Measurements from ENCODE around the gene VPS13C.

GRCh38 chr15:62104401-62104800 lies 44.2 kb upstream of the VPS13C start:
- TF ChIP-seq, protein P1, sequence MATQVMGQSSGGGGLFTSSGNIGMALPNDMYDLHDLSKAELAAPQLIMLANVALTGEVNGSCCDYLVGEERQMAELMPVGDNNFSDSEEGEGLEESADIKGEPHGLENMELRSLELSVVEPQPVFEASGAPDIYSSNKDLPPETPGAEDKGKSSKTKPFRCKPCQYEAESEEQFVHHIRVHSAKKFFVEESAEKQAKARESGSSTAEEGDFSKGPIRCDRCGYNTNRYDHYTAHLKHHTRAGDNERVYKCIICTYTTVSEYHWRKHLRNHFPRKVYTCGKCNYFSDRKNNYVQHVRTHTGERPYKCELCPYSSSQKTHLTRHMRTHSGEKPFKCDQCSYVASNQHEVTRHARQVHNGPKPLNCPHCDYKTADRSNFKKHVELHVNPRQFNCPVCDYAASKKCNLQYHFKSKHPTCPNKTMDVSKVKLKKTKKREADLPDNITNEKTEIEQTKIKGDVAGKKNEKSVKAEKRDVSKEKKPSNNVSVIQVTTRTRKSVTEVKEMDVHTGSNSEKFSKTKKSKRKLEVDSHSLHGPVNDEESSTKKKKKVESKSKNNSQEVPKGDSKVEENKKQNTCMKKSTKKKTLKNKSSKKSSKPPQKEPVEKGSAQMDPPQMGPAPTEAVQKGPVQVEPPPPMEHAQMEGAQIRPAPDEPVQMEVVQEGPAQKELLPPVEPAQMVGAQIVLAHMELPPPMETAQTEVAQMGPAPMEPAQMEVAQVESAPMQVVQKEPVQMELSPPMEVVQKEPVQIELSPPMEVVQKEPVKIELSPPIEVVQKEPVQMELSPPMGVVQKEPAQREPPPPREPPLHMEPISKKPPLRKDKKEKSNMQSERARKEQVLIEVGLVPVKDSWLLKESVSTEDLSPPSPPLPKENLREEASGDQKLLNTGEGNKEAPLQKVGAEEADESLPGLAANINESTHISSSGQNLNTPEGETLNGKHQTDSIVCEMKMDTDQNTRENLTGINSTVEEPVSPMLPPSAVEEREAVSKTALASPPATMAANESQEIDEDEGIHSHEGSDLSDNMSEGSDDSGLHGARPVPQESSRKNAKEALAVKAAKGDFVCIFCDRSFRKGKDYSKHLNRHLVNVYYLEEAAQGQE (IDR thresholded peaks at IDR 0.05) = no peak
- TF ChIP-seq, protein P2, sequence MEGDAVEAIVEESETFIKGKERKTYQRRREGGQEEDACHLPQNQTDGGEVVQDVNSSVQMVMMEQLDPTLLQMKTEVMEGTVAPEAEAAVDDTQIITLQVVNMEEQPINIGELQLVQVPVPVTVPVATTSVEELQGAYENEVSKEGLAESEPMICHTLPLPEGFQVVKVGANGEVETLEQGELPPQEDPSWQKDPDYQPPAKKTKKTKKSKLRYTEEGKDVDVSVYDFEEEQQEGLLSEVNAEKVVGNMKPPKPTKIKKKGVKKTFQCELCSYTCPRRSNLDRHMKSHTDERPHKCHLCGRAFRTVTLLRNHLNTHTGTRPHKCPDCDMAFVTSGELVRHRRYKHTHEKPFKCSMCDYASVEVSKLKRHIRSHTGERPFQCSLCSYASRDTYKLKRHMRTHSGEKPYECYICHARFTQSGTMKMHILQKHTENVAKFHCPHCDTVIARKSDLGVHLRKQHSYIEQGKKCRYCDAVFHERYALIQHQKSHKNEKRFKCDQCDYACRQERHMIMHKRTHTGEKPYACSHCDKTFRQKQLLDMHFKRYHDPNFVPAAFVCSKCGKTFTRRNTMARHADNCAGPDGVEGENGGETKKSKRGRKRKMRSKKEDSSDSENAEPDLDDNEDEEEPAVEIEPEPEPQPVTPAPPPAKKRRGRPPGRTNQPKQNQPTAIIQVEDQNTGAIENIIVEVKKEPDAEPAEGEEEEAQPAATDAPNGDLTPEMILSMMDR (IDR thresholded peaks at IDR 0.05) = no peak
- no peak for TF ChIP-seq POLR2A (IDR thresholded peaks at IDR 0.05; ENCODE audit: low read length)
- TF ChIP-seq RAD21 (conservative IDR thresholded peaks at IDR 0.05 in 1 of 2, IDR thresholded peaks at IDR 0.05 in 1 of 2) = no peak
- TF ChIP-seq ZNF302 (CRISPR knock-in tag; IDR thresholded peaks at IDR 0.05) = no peak
- no peak for TF ChIP-seq RFX5 (IDR thresholded peaks at IDR 0.05)
- no peak for TF ChIP-seq MYC (IDR thresholded peaks at IDR 0.05; ENCODE audit: borderline replicate concordance, low read length)
- no peak for TF ChIP-seq ESRRA (IDR thresholded peaks at IDR 0.05; ENCODE audit: borderline replicate concordance, low read length)
- TF ChIP-seq USF2 (IDR thresholded peaks at IDR 0.05) = no peak
- TF ChIP-seq MAX (IDR thresholded peaks at IDR 0.05) = no peak
- TF ChIP-seq EP300 (IDR thresholded peaks at IDR 0.05) = no peak
- no peak for TF ChIP-seq MAFK (IDR thresholded peaks at IDR 0.05; ENCODE audit: partially characterized antibody)
- no peak for TF ChIP-seq NR3C1 (IDR thresholded peaks at IDR 0.05)
- no peak for TF ChIP-seq EHMT2 (IDR thresholded peaks at IDR 0.05; ENCODE audit: low read depth)

All from A549 (cell line).